ENCODE measurements around the gene GALNT14. TPM values are rescaled to one million over a fixed set of nuclear protein-coding genes. Genes with fewer than 3 reads are reported as not detected.

GALNT14 gene
- total RNA-seq, 1 experiment from 2014 or later: 6.0 TPM

- Mint-ChIP-seq H3K27ac (no peak overlapping the region), H3K36me3 (no peaks in the 10 kb centered on the region), H3K9me3 (no peaks in the 10 kb centered on the region), H3K27me3 (ENCODE audit: low read depth) (no peaks in the 10 kb centered on the region), H3K4me1 (peaks cover 19% of the 10 kb centered on the region), H3K4me3 (no peak overlapping the region)
- ChIA-PET CTCF (interaction anchor here (1.1 to 1.7 kb wide), 5 partner anchors 9 to 278 kb away, joined by 3 to 6 read pairs (median 3); no protein-coding TSS in a partner anchor), POLR2A (no interaction called here)
- ATAC-seq (no peak), DNase-seq (ENCODE audit: low spot score) (no peak)
- TF ChIP-seq SMAD4 (CRISPR knock-in tag; IDR thresholded peaks at IDR 0.05) (no peak), GTF2I (CRISPR knock-in tag; conservative IDR thresholded peaks at IDR 0.05) (no peak), TP53 (CRISPR knock-in tag; IDR thresholded peaks at IDR 0.05) (no peak), CREB1 (CRISPR knock-in tag; IDR thresholded peaks at IDR 0.05) (no peak), ZNF396 (CRISPR knock-in tag; IDR thresholded peaks at IDR 0.05; ENCODE audit: borderline replicate concordance) (no peak), ELF4 (CRISPR knock-in tag; IDR thresholded peaks at IDR 0.05; ENCODE audit: low read depth) (no peak), NFATC4 (CRISPR knock-in tag; IDR thresholded peaks at IDR 0.05) (no peak), NR1H2 (CRISPR knock-in tag; IDR thresholded peaks at IDR 0.05) (no peak), E2F5 (CRISPR knock-in tag; IDR thresholded peaks at IDR 0.05) (no peak)
Observed at GRCh38 chr2:30989746-30990145, 148.5 kb downstream of the GALNT14 start.

- ATAC-seq: no peak; the same call in 1 of the 2 replicates
- TF ChIP-seq ATF3 (CRISPR knock-in tag; conservative IDR thresholded peaks at IDR 0.05) (no peak), ATF2 (CRISPR knock-in tag; IDR thresholded peaks at IDR 0.05; ENCODE audit: borderline replicate concordance, low read depth) (no peak), OVOL2 (CRISPR knock-in tag; IDR thresholded peaks at IDR 0.05; ENCODE audit: borderline replicate concordance) (no peak), ZNF423 (CRISPR knock-in tag; IDR thresholded peaks at IDR 0.05) (no peak), EMX1 (CRISPR knock-in tag; IDR thresholded peaks at IDR 0.05) (no peak), PREB (CRISPR knock-in tag; IDR thresholded peaks at IDR 0.05; ENCODE audit: borderline replicate concordance) (no peak), ATF6 (CRISPR knock-in tag; IDR thresholded peaks at IDR 0.05) (no peak), E2F4 (CRISPR knock-in tag; IDR thresholded peaks at IDR 0.05; ENCODE audit: borderline replicate concordance, low read depth) (no peak), MAX (CRISPR knock-in tag; IDR thresholded peaks at IDR 0.05) (no peak), JUN (CRISPR knock-in tag; IDR thresholded peaks at IDR 0.05) (no peak)
- POLR2A ChIA-PET: interaction anchor here (0.6 kb wide), 1 partner anchor 35 kb away, joined by 11 read pairs; no protein-coding TSS in a partner anchor
- Mint-ChIP-seq H3K27ac (no peak overlapping the region), H3K4me3 (no peak overlapping the region), H3K9me3 (no peaks in the 10 kb centered on the region), H3K27me3 (ENCODE audit: low read depth) (no peaks in the 10 kb centered on the region), H3K36me3 (no peaks in the 10 kb centered on the region), H3K4me1 (peaks cover 19% of the 10 kb centered on the region)
- no peak for DNase-seq (ENCODE audit: low spot score)
- CTCF ChIA-PET: interaction anchor here (1.1 to 1.6 kb wide), 3 partner anchors 46 to 276 kb away, joined by 3 to 7 read pairs (median 5); no protein-coding TSS in a partner anchor
Observed at GRCh38 chr2:30987566-30987965, 150.7 kb downstream of the GALNT14 start.
